ENCODE data around the gene ANKS3.

The ANKS3 gene

GRCh38 chr16:4699046-4699556 is 35.0 kb downstream of the ANKS3 start:
- Histone ChIP-seq H4K20me1 (ENCODE audit: insufficient read depth) (no peaks in the 10 kb centered on the region), H3K9ac (no peak overlapping the region), H3K27ac (no peak overlapping the region), H3K4me2 (no peak overlapping the region), H3K36me3 (ENCODE audit: insufficient read depth) (peaks cover 4% of the 10 kb centered on the region; the same call in 1 of the 2 replicates), H3K4me3 (IDR thresholded peaks at IDR 0.05; ENCODE audit: insufficient read depth, low read depth, low read length) (no peak overlapping the region), H3K27me3 (ENCODE audit: insufficient read depth, low read depth) (no peaks in the 10 kb centered on the region), H3K79me2 (ENCODE audit: insufficient read depth, low read depth) (0 out of 2 replicates have a peak, but pooled peaks cover 2% of the 10 kb centered on the region), H2AFZ (ENCODE audit: low read depth) (no peak overlapping the region), H3K4me1 (ENCODE audit: low read depth, poor library complexity, severe bottlenecking) (peaks cover 4% of the 10 kb centered on the region)
- TF ChIP-seq CTCF (conservative IDR thresholded peaks at IDR 0.05; ENCODE audit: low read depth, low read length): no peak

- Histone ChIP-seq H3K79me2 (ENCODE audit: insufficient read depth, low read depth) (peaks cover 7% of the 10 kb centered on the region; the same call in 1 of the 2 replicates), H3K4me1 (ENCODE audit: low read depth, poor library complexity, severe bottlenecking) (peaks cover 4% of the 10 kb centered on the region), H3K4me2 (no peak overlapping the region), H4K20me1 (ENCODE audit: insufficient read depth) (no peaks in the 10 kb centered on the region), H3K36me3 (ENCODE audit: insufficient read depth) (peaks cover 4% of the 10 kb centered on the region; the same call in 1 of the 2 replicates), H3K4me3 (IDR thresholded peaks at IDR 0.05; ENCODE audit: insufficient read depth, low read depth, low read length) (no peak overlapping the region), H3K9ac (no peak overlapping the region), H2AFZ (ENCODE audit: low read depth) (no peak overlapping the region), H3K27ac (no peak overlapping the region), H3K27me3 (ENCODE audit: insufficient read depth, low read depth) (no peaks in the 10 kb centered on the region)
- TF ChIP-seq CTCF (conservative IDR thresholded peaks at IDR 0.05; ENCODE audit: low read depth, low read length): no peak
Measured at GRCh38 chr16:4698321-4699045, 35.6 kb downstream of the ANKS3 start.

DNA sequence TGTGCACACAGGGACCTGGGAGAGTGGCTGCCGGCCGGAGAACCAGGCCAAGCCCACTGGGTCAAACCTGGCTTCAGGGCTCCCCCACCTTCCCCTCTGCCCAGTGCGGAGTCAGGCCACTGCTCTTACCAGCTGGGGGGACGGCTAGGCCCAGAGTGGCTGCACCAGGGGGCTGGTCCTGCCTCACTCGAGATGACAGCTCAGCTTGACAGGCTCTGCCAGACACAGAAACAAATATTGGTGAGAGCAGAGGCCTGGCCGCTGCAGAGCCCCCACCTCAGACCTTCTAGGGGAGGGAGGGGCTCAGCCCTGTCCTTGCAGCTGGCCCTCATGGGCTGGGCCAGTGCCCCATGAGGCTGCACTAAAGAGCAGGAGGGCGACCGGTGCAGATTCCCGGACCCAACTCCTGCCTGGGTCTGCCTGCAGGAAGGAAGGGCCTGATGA is 36.2 kb downstream of the ANKS3 start:
- H3K79me2 ChIP-seq (ENCODE audit: insufficient read depth, low read depth): peaks cover 7% of the 10 kb centered on the region; the same call in 1 of the 2 replicates
- H2AFZ ChIP-seq (ENCODE audit: low read depth): no peak overlapping the region
- H4K20me1 ChIP-seq (ENCODE audit: insufficient read depth): no peaks in the 10 kb centered on the region
- H3K4me1 ChIP-seq (ENCODE audit: low read depth, poor library complexity, severe bottlenecking): peaks cover 5% of the 10 kb centered on the region
- H3K27ac ChIP-seq: no peak overlapping the region
- H3K27me3 ChIP-seq (ENCODE audit: insufficient read depth, low read depth): no peaks in the 10 kb centered on the region
- H3K4me3 ChIP-seq (IDR thresholded peaks at IDR 0.05; ENCODE audit: insufficient read depth, low read depth, low read length): no peak overlapping the region
- peaks cover 4% of the 10 kb centered on the region; the same call in 1 of the 2 replicates for H3K36me3 ChIP-seq (ENCODE audit: insufficient read depth)
- no peak overlapping the region for H3K9ac ChIP-seq
- H3K4me2 ChIP-seq: no peak overlapping the region
- TF ChIP-seq CTCF (conservative IDR thresholded peaks at IDR 0.05; ENCODE audit: low read depth, low read length): no peak

- Histone ChIP-seq H3K9ac (no peak overlapping the region), H4K20me1 (ENCODE audit: insufficient read depth) (no peaks in the 10 kb centered on the region), H3K36me3 (ENCODE audit: insufficient read depth) (peaks cover 4% of the 10 kb centered on the region; the same call in 1 of the 2 replicates), H3K27ac (no peak overlapping the region), H3K79me2 (ENCODE audit: insufficient read depth, low read depth) (peaks cover 7% of the 10 kb centered on the region; the same call in 1 of the 2 replicates), H3K27me3 (ENCODE audit: insufficient read depth, low read depth) (no peaks in the 10 kb centered on the region), H3K4me1 (ENCODE audit: low read depth, poor library complexity, severe bottlenecking) (peaks cover 12% of the 10 kb centered on the region), H3K4me3 (IDR thresholded peaks at IDR 0.05; ENCODE audit: insufficient read depth, low read depth, low read length) (no peak overlapping the region), H2AFZ (ENCODE audit: low read depth) (no peak overlapping the region), H3K4me2 (no peak overlapping the region)
- TF ChIP-seq CTCF (conservative IDR thresholded peaks at IDR 0.05; ENCODE audit: low read depth, low read length): no peak
Measured at GRCh38 chr16:4696905-4697847, 36.9 kb downstream of the ANKS3 start.
